ENCODE results near the gene SLC44A1.
"Not testable (repeated sequence)": the region's sequence is repeated elsewhere in the genome, so short reads cannot be mapped to it uniquely, and the experiment has no call there.

The SLC44A1 gene

DNA sequence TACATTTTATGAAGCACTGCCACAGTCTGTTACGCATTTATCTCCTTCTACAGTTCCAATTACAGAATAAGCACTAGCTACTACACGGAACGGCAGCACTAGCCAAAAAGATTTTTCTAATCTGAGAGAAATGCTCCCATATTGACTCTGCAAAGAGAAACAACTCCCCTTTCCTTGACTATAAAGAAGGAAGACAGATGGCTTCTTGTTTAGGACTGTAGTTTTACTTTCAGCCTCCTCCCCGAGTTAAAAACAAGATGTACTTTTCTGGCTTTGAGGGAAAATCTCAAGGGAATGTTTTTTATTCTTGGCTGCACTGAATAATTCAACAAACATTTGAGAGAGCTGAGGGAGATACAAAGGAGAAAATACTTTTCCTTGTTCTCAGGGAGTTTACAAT lies 1.9 kb upstream of the SLC44A1 start:
- no peak for DNase-seq (ENCODE audit: low read depth)

DNA sequence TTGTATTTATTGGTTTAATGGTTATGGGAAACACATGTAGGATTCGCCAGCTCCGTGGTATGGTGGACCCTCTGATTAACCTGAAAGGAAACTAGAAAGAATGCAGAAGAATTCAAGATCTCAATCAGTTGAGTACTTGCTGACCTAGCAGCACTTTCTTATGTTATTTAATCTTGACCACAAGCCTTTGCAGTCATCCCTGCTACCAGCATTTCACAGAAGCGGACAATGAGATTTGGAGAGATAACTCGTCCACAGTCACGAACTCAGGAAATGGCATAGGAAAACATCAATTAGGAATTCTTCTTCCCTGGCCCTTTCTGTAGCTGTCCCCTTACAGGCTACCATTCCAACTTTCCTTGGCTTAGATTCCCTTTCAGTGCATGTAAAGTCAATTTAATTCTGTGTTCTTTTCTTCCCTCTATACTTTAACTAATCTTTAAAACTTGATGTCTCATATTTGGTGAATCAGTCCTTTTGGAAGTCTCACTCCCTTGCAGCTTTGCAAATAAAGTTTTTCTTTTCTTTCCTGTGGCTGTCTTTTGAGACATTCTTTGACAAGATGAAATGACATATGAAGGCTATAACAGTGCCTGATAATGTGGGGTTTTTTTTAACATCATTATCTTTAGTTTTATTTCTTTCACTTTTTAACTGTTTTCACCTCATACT lies 1.3 kb upstream of the SLC44A1 start:
- DNase-seq (ENCODE audit: low read depth) = peak; percentile 93

DNA sequence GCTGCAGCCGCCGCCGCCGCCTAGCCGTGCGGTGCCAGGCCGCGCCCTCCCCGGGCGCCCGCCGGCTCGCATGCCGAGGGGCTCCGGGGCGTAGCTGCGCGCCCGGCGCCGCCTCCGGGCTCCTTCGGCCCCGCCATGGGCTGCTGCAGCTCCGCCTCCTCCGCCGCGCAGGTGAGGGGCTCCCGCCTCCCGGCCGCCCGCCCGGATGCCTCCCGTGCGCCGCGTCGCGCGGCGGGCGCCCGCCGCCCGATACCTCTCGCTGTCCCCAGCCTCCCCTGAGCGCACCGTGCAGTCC lies 230 bp downstream of the SLC44A1 start:
- no peak for DNase-seq (ENCODE audit: low read depth)

DNA sequence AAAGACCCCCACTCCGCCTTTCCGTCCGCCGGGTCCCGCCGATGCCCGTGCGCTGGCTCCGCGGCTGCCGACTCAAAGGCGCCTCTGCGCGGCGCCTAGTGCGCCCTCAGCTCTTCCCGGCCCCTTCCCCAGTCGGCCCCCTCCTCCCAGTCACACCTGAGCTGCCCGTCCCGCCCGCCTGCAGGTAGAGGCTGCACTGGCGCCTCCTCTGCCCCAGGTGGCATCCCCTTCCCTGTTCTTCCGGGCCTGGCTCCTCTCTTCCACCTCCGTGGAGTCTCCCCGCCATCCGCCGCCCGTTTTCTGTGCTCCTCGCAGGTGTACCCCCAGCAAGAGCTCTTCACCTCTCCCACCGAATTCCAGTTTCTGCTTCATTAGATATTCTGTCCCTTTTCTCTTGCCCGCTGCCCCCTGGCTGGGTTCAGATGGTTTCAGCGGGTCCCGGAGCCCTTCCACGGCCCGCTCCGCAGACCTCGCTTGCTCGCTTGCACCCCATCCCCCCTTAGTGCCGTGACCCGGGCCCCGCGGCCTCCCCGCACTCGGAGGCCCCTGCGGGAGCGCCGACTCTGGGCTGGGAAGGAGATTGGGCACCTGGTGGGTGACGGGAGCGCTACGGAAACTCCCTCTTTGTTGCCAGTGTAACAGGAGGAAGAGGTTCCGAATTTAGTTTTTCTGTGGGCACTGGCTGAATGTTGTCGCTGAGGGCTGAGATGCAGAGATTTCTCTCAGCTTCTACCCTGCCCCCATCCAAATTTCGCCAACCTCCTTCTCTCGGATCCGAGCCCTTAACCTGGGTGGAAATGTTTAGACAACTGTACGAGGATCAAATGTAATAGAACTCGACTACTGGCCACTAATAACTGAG lies 809 bp downstream of the SLC44A1 start:
- DNase-seq (ENCODE audit: low read depth) = no peak

DNA sequence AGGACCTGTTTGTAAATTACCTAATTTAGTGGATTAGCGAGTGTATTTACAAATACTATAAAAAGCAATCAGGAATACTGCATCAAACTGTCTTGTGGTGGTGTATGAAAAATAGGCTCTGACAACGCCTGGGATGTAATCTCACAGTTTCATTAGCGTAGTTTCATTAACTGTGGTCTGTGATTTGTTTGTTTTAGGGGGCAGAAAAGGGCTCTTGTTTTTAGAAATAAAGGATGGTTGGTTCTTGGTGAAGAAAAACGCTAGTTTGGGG lies 1.4 kb downstream of the SLC44A1 start:
- DNase-seq (ENCODE audit: low read depth) = no peak

DNA sequence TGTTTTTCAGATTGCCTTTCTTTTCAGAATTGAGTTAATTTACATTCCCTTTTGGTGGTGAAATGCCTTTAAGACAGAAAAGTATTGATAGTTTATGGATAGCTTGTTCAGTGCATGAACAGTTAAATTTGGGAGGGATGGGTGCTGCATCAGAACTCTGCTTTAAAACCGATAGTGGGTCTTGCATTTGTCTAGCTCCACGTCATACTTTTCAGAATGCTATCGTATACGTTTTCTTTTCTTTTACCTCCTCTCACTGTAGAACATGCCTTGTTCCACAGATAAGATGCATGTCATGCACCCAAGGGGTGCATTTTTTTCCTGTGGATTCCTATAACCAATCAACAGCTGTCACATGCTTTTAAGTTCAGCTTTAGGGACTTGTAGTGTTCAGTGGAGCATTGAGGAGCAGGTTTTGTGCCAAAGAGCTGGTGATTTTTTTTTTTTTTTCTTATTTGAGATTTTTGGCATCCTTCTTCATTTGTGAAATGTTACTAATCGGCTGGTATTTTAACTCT lies 2.3 kb downstream of the SLC44A1 start:
- no peak for DNase-seq (ENCODE audit: low read depth)

DNA sequence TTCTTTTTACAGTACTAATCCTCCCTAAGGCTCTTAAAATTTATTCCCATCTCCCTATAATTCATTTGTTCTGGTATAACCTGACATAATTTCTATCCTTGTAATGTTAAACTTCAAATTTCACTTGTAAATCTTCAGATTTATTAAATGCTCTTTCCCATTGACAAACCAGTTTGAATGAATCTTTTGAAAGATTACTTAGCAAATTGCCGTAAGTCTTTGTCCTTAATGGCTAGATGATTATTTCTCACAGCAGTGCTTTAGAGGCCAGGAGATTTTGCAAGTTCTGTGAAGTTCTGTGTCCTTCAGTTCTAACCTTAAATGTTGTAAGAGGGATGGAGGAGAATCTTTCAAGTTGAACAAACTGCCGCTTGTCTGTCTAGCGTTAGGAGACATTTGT lies 4.2 kb downstream of the SLC44A1 start:
- DNase-seq (ENCODE audit: low read depth) = no peak

DNA sequence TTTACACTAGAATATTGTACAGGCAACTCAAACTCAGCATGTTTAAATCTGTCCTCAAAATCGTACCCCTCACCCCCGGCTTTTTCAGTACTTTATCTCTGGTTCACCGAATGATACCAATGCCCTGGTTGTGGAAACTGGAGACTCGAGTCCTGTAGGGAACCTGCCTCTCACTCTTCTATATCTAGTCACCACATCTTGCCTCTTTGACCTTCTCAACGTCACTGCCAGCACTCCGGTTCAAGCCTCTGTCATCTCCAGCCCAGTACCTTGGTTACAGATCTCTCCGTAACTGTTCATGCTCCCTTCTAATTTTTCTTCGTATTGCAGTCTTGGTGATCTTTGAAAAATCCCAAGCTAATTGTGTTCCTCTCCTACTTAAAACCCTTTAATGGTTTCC lies 6.7 kb downstream of the SLC44A1 start:
- DNase-seq (ENCODE audit: low read depth) = no peak

DNA sequence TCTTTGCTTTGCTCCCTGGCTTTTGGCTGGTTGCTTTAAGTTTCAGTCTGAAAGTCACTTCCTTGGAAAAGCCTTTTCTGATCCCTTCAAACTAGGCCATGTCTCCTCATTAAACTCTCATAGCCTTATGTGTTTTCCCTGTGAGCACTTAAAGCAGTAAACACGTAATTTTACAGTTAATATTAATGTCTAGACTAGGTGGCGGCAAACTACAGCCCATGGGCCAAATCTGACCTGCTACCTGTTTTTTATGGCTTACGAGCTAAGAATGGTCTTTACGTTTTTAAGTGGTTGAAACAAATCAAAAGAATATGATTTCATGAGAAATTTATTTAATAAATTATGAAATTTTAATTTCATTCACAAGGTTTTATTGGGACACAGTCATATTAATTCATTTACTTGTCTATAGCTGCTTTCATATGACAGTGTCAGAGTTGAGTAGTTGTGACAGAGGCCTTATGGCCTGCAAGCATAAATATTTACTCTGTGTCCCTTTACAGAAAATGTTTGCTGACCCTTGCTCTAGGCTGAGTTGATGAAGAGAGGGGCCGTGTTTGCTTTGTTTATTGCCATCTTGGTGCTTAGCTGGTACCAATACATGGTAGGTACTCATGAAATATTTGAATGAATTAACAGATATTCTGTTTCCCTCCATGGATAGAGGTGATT lies 7.4 kb downstream of the SLC44A1 start:
- DNase-seq (ENCODE audit: low read depth) = no peak

DNA sequence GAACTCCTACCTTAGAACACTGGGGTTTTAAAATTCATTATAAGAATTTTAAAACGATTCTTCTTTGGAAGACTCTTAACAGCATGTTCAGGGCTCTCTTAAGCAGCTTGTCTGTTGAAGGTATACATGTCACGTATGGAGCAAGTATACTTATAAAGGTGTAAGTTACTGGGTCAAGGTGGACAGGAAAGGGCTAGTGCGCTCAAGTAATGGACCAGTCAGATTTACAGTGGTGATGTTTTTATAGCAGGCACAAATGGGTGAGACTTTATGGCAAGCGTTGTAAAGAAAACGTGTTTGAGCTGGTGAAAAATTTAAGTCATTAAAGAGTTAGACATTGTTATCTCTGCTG lies 7.9 kb downstream of the SLC44A1 start:
- no peak for DNase-seq (ENCODE audit: low read depth)

DNA sequence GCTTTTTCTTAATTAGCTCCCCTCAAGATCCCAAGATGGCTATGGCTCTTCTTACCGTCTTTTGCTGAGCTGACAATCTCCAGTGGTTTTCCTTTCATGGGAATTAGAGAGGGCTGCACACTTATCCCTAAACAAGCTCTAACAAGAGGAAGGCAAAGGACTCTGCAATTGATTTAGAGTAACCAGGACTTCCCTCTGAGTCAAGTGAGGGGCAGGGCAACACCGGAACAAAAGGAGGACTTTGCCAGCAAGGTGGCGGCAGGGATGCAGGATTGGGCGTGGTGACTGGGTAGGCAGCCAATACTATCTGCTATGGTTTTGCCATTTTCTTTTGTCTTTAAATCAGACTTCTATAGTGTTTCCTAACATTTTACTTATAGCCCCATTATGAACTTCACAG lies 9.8 kb downstream of the SLC44A1 start:
- DNase-seq (ENCODE audit: low read depth) = no peak

DNA sequence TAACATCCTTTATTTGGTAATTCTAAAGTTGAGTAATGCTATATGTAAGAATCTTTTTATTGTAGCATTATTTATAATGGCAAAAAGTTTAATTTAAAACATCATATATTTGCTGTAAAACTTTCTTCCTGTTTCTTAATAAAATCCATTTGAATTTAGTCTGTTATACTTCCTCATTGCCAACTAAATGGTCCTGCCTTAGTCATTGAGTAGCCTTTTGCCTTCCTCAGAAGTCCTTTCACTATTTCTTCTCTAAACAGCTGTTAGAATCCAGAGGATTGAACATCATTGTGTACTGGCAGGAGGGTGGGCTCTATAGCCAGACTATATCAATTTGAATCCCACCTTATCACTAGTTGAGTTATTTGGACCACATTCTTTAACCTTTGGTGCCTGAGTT lies 11.0 kb downstream of the SLC44A1 start:
- DNase-seq (ENCODE audit: low read depth) = no peak

DNA sequence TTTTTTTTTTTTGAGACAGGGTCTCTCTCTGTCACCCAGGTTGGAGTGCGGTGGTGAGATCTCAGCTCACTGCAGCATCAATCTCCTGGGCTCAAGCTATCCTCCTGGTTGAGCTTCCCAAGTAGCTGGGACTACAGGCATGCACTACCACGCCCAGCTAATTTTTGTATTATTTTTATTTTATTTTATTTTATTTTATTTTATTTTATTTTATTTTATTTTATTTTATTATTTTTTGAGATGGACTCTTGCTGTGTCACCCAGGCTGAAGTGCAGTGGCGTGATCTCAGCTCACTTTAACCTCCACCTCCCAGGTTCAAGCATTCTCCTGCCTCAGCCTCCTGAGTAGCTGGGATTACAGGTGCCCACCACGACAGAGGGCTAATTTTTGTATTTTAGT lies 12.1 kb downstream of the SLC44A1 start:
- DNase-seq (ENCODE audit: low read depth) = not testable (repeated sequence)

DNA sequence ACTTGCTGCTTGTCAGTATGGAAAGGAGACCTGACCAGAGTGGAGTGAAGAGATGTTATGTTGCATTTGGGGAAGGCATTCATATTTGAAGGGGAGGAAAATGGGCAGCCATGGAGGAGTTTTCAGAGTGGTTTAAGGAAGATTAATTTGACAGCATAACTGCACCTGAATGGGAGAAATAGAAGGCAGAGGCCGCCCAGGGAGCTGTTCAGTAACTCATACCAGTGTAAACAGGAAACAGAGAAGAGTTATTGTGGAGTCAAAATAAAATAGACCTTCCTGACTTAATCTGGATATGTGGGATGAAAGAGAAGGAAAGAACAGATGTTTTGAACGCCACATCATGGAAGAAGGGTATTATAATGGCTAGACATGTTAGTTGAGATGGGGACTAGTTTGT lies 13.4 kb downstream of the SLC44A1 start:
- no peak for DNase-seq (ENCODE audit: low read depth)

DNA sequence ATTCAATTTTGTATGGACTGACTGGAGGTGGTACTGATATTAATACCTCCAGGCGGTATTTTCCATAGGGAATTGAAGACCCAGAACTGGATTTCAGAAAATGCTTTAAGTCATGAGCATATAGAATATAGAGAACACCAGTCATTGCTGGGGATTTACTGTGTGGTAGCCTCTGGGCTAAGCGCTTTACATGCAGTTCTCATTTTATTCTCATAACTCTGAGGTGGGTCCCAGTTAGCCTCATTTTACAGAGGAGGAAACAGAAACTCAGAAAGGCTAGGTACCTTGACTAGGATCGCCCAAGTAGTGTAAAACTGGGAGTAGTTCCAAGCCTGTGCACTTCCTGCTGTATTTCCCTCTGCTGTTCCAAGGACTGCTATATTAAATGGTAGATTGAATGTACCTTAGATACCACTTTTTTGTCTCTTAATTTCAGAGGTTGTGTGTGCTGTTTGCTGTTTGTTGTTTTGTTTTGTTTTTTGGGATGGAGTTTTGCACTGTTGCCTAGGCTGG lies 13.8 kb downstream of the SLC44A1 start:
- DNase-seq (ENCODE audit: low read depth) = no peak

DNA sequence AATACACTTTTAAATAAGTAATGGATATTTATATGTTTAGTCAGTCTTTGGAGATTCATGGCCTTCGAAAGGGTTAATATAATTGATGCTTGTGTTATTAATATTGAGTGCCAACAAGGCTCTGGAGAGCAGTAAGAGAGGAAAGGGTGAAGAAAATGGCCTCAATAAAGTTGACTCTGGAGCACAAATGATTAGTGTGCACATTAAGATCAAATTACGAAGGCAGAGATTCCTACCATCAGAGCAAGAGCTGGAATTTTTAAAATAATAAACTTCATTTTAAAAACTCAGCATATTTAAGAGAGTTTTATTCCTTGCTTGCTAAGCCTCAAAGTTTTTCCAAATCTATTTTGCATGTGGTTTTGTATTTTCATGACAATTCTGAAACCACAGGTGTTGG lies 14.8 kb downstream of the SLC44A1 start:
- no peak for DNase-seq (ENCODE audit: low read depth)

DNA sequence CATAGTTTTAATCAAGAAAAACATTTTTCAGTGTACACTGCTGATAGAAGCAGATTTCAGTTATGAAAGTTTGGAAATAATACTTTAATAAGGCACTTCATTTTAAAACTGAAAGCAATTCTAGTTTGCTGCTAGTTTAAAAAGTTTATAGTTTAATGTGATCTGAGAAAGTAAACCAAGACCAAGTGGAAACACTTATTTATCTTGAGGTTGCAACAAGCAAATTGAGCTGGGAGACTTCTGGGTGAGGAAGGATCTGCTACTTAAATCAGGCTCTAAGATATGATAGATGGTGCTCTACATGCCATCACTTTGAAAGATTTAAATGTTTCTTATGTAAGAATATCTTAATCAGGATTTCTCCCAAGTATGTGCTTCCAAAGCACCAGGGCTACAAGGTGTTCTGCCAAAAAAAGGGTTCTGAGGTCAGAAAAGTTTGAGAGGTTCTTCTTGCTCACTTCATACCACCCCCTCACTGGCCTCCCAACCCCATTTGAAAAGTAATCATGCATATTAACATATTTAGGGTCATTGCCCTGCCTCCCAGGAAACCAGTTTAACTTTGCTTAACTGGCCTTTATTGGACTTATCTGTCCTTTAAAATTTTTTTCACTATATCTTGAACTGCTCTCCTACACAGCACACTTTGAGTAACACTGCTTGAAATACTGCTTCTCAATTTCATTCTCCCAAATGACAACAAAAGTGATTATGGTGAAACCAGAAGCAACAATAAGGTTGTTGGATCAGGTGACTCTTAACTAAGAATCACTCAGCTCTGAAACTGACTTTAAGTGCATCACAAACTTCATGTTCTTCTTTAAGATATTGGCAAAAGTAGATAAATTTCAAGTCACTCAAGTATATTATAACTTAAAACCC lies 15.5 kb downstream of the SLC44A1 start:
- DNase-seq (ENCODE audit: low read depth) = no peak

DNA sequence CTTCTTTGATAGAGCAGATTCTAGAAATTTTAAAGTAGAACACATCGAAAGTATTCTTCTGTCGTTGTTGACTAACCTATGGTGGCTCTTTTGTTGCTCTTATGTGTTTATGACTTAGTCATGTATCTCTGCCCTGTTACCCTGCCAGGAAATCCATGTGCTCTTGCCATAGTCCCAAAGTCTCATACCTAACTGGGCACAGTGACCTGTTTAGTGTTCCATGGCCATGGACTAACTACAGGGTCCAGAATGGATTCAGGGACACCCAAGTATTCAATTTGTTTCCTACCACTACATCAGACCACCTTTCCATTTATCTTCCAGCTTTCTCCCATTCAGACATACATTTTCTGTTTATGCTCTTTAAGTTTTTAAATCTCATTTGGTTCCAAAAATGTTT lies 18.0 kb downstream of the SLC44A1 start:
- no peak for DNase-seq (ENCODE audit: low read depth)

DNA sequence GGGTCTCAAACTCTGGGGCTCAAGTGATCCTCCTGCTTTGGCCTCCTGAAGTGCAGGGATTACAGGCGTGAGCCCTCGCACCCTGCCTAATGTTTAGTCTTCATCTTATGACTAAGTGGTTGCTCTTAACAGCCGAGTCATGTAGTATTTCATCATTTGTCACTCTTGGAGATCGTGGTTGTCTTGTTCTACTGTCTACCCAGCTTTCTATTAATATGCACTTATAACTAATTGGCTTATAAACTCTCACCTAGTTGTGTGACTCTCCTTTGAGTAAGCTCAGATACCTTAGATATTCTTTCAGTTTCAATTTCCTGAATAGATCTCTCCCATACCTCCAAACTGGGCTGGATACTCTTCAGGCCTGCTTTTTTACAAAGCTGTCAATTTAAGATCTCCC lies 19.9 kb downstream of the SLC44A1 start:
- no peak for DNase-seq (ENCODE audit: low read depth)

DNA sequence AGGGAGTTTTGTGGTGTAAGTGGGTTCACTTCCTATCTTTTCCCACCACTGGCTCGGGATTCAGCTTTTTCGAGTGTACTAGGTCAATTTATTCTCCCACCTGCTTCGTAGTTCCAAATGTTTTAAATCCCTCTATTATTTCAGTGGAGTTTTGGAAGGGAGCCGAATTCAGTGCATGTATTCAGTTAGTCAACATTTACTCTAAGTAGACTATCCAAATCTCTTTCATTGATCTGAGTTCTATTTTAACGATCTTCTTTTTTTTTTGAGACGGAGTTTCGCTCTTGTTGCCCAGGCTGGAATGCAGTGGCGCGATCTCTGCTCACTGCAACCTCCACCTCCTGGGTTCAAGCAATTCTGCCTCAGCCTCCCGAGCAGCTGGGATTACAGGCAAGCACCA lies 23.8 kb downstream of the SLC44A1 start:
- DNase-seq (ENCODE audit: low read depth) = not testable (repeated sequence)

DNA sequence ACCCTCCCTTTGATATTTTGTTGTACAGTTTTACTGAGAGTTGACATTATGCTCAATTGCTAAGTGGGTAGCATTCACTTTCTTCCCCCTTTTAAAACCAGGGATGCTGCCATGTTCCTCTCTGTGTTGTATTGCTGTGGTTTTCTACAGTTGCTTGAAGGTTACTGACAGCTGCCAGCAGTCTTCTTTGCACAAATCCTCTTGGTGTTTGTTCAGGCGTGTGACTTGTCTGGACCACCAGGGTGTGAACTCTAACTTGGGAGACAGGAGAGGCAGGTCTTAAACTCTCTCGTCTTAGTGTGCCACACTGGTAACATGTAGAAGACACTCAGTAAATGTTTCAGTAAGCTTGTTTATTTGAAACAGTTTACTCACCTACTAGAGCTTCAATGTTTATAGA lies 25.1 kb downstream of the SLC44A1 start:
- DNase-seq (ENCODE audit: low read depth) = no peak

DNA sequence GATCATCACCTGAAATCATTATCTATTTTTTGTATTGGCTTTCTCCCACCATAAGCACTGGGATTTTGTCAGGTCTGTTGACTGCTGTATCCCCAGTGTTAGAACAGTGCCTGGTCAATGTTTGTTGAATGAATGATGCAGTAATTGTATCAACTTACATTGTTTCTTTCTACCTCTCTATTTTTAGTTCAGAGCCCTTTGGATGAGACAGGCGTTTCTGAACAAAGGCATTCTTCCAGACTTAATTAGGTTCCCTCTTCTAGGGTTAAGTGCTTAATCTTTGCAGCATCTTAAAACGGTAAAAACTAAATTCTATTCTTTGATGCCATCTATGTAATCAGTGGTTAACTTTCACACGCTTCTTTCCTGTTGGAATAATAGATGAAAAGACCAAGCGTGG lies 26.3 kb downstream of the SLC44A1 start:
- no peak for DNase-seq (ENCODE audit: low read depth)
